ENCODE measurements around the gene SRGAP3. TPM values are rescaled to one million over a fixed set of nuclear protein-coding genes. Genes with fewer than 3 reads are reported as not detected.

SRGAP3 gene
- polyA plus RNA-seq, 3 donors, result 0.27 to 1.3 (median 0.87) TPM

- peaks cover 15 to 27% (median 21%) of the 10 kb centered on the region in 7 donors for H3K9me3 Mint-ChIP-seq
- no peaks in the 10 kb centered on the region for H3K27me3 ChIP-seq (ENCODE audit: control insufficient read depth in 2 of 2, insufficient read depth in 2 of 2, low read length in 2 of 2)
- no peak overlapping the region for H2AFZ ChIP-seq (ENCODE audit: insufficient read depth, low read depth, low read length, poor library complexity, severe bottlenecking)
- intact Hi-C loops (cut with micrococcal nuclease), result no loop called here
- no peak for DNase-seq
- no peak overlapping the region for H3K27ac Mint-ChIP-seq
- peaks cover 0 to 1% (median 0%) of the 10 kb centered on the region in 3 donors for H3K27me3 Mint-ChIP-seq (ENCODE audit: low read depth in 3 of 3)
- no peak overlapping the region for H3K9ac ChIP-seq (ENCODE audit: insufficient read depth, low read length, poor library complexity, severe bottlenecking)
- no peaks in the 10 kb centered on the region for H3K4me1 Mint-ChIP-seq
- WGBS (ENCODE audit: insufficient coverage), result 94% methylated on average over 8 of the region's 8 CpGs
- H3K36me3 Mint-ChIP-seq, result peaks cover 0 to 2% of the 10 kb centered on the region in 2 donors
- H3K4me3 ChIP-seq (replicated peaks in 1 of 3; ENCODE audit: low read depth in 2 of 3, low read length in 3 of 3), result no peak overlapping the region
- no peak overlapping the region for H3K27ac ChIP-seq (ENCODE audit: low read depth in 1 of 2, low read length in 2 of 2)
- H3K4me2 ChIP-seq (replicated peaks; ENCODE audit: extremely low read depth, low read length, poor library complexity, severe bottlenecking), result no peak overlapping the region
- no peak for TF ChIP-seq CTCF (IDR thresholded peaks at IDR 0.05)
- no peaks in the 10 kb centered on the region for H4K20me1 ChIP-seq (ENCODE audit: insufficient read depth, low read length)
- H3K79me2 ChIP-seq (ENCODE audit: insufficient read depth, low read length), result no peaks in the 10 kb centered on the region
- H3K4me1 ChIP-seq (ENCODE audit: control insufficient read depth in 1 of 2, insufficient read depth in 2 of 2, low read length in 2 of 2), result no peaks in the 10 kb centered on the region
- no peaks in the 10 kb centered on the region for H3K36me3 ChIP-seq (replicated peaks in 1 of 2; ENCODE audit: control insufficient read depth in 1 of 2, insufficient read depth in 2 of 2, low read length in 2 of 2)
- no peak overlapping the region for H3K4me3 Mint-ChIP-seq
- H3K9me3 ChIP-seq (replicated peaks in 1 of 2; ENCODE audit: control insufficient read depth in 1 of 2, insufficient read depth in 1 of 2, low read length in 2 of 2), result peaks cover 9 to 33% of the 10 kb centered on the region in 2 donors
Measured at GRCh38 chr3:9151240-9151639, 98.2 kb downstream of the SRGAP3 start.

GRCh38 chr3:9149566-9149965 is 99.9 kb downstream of the SRGAP3 start:
- TF ChIP-seq CTCF (IDR thresholded peaks at IDR 0.05), result no peak
- no CpG with 5 or more reads among the region's 5 CpGs for WGBS (ENCODE audit: insufficient coverage)
- intact Hi-C loops (cut with micrococcal nuclease), result no loop called here
- no peak overlapping the region for H3K27ac Mint-ChIP-seq
- peaks cover 0 to 1% (median 0%) of the 10 kb centered on the region in 3 donors for H3K27me3 Mint-ChIP-seq (ENCODE audit: low read depth in 3 of 3)
- no peaks in the 10 kb centered on the region for H3K4me1 Mint-ChIP-seq
- no peak for DNase-seq
- H3K36me3 Mint-ChIP-seq, result peaks cover under 1 to 2% of the 10 kb centered on the region in 2 donors
- no peak overlapping the region for H3K4me3 Mint-ChIP-seq
- no peak overlapping the region for H3K27ac ChIP-seq (ENCODE audit: low read depth in 1 of 2, low read length in 2 of 2)
- no peak overlapping the region for H3K4me3 ChIP-seq (replicated peaks in 1 of 3; ENCODE audit: low read depth in 2 of 3, low read length in 3 of 3)
- no peaks in the 10 kb centered on the region for H3K27me3 ChIP-seq (ENCODE audit: control insufficient read depth in 2 of 2, insufficient read depth in 2 of 2, low read length in 2 of 2)
- H3K9me3 Mint-ChIP-seq, result peaks cover 20 to 37% (median 29%) of the 10 kb centered on the region in 7 donors
- H3K79me2 ChIP-seq (ENCODE audit: insufficient read depth, low read length), result no peaks in the 10 kb centered on the region
- H2AFZ ChIP-seq (ENCODE audit: insufficient read depth, low read depth, low read length, poor library complexity, severe bottlenecking), result no peak overlapping the region
- H3K9me3 ChIP-seq (replicated peaks in 1 of 2; ENCODE audit: control insufficient read depth in 1 of 2, insufficient read depth in 1 of 2, low read length in 2 of 2), result peaks cover 13 to 42% of the 10 kb centered on the region in 2 donors
- no peak overlapping the region for H3K9ac ChIP-seq (ENCODE audit: insufficient read depth, low read length, poor library complexity, severe bottlenecking)
- H3K4me1 ChIP-seq (ENCODE audit: control insufficient read depth in 1 of 2, insufficient read depth in 2 of 2, low read length in 2 of 2), result no peaks in the 10 kb centered on the region
- no peaks in the 10 kb centered on the region for H4K20me1 ChIP-seq (ENCODE audit: insufficient read depth, low read length)
- H3K4me2 ChIP-seq (replicated peaks; ENCODE audit: extremely low read depth, low read length, poor library complexity, severe bottlenecking), result no peak overlapping the region
- H3K36me3 ChIP-seq (replicated peaks in 1 of 2; ENCODE audit: control insufficient read depth in 1 of 2, insufficient read depth in 2 of 2, low read length in 2 of 2), result no peaks in the 10 kb centered on the region

All from CD14-positive monocyte (primary cell).